Activated CD8-positive, alpha-beta T cell treated with anti-CD3 and anti-CD28 coated beads for 36 hours (primary cell): ENCODE measurements around the gene FAM120A. TPM values are rescaled to one million over a fixed set of nuclear protein-coding genes. Genes with fewer than 3 reads are reported as not detected.

Experiments used
- ATAC-seq: fragments of 200-7000 bp; cut with Tn5 transposase; one replicate; pipeline ENCODE4 v1.10.0; 2021; ENCODE audit warnings: mild to moderate bottlenecking, moderate library complexity
- CTCF ChIA-PET: fragments of 350-600 bp; sonication (Branson Sonifier 250); formaldehyde crosslinking; loops from one replicate; lab custom pipeline; 2021; ENCODE audit warnings: antibody characterized with exemption; lab: Charles Lee
- POLR2A ChIA-PET: fragments of 350-600 bp; sonication (Branson Sonifier 250); formaldehyde crosslinking; loops from one replicate; lab custom pipeline; 2021; ENCODE audit warnings: antibody characterized with exemption; lab: Charles Lee
- DNase-seq: peaks from one replicate; pipeline ENCODE4 v3.0.0-alpha.2; 2020
- H3K27ac Mint-ChIP-seq: one replicate; pipeline ENCODE4 v1.8.0; 2021; ENCODE audit warnings: mild to moderate bottlenecking, mixed read lengths
- H3K27me3 Mint-ChIP-seq: one replicate; pipeline ENCODE4 v1.8.0; 2021; ENCODE audit warnings: mixed read lengths
- H3K36me3 Mint-ChIP-seq: one replicate; pipeline ENCODE4 v1.8.0; 2021; ENCODE audit warnings: low read depth, mixed read lengths
- H3K4me1 Mint-ChIP-seq: one replicate; pipeline ENCODE4 v1.8.0; 2021; ENCODE audit warnings: low read depth, mixed read lengths
- H3K4me3 Mint-ChIP-seq: one replicate; pipeline ENCODE4 v1.8.0; 2021; ENCODE audit warnings: mild to moderate bottlenecking, moderate library complexity, mixed read lengths
- H3K9me3 Mint-ChIP-seq: one replicate; pipeline ENCODE4 v1.8.0; 2021; ENCODE audit warnings: mixed read lengths
- CTCF ChIP-seq: fragments of 200-600 bp; IDR thresholded peaks from one replicate; pipeline ENCODE4 v1.8.0; 2022; ENCODE audit warnings: antibody characterized with exemption, mild to moderate bottlenecking
- intact Hi-C: fragments of 100-400 bp; cut with micrococcal nuclease; formaldehyde crosslinking; loops from one replicate; pipeline ENCODE4 v1.10.0; 2022
- total RNA-seq, 2 experiments: library from RNA; stranded (reverse); gene quantifications; one replicate each; pipeline ENCODE4 v1.2.3, GENCODE V29; 2021

Gene FAM120A
- total RNA-seq, 2 experiments from 2014 or later, result 121 to 125 TPM

- ATAC-seq (no peak), DNase-seq (no peak)
- no peak for TF ChIP-seq CTCF
- ChIA-PET CTCF (interaction anchor here (3.6 kb wide), 1 partner anchor 17 kb away, joined by 23 read pairs; no protein-coding TSS in a partner anchor), POLR2A (no interaction called here)
- peaks cover 12% of the 10 kb centered on the region for H3K9me3 Mint-ChIP-seq
- intact Hi-C loops, result no loop called here
- H3K27me3 Mint-ChIP-seq, result no peaks in the 10 kb centered on the region
- H3K27ac Mint-ChIP-seq, result no peak overlapping the region
- H3K4me1 Mint-ChIP-seq, result peaks cover 38% of the 10 kb centered on the region
- H3K4me3 Mint-ChIP-seq, result no peak overlapping the region
- H3K36me3 Mint-ChIP-seq, result peaks cover 12% of the 10 kb centered on the region
These were observed 131.1 kb downstream of the FAM120A start for GRCh38 chr9:93582550-93582949.

- no peak for TF ChIP-seq CTCF
- H3K4me3 Mint-ChIP-seq, result no peak overlapping the region
- DNase-seq, result no peak
- ChIA-PET POLR2A (no interaction called here), CTCF (no interaction called here)
- peaks cover 12% of the 10 kb centered on the region for H3K9me3 Mint-ChIP-seq
- H3K27me3 Mint-ChIP-seq, result no peaks in the 10 kb centered on the region
- H3K27ac Mint-ChIP-seq, result no peak overlapping the region
- H3K4me1 Mint-ChIP-seq, result peaks cover 38% of the 10 kb centered on the region
- H3K36me3 Mint-ChIP-seq, result peaks cover 12% of the 10 kb centered on the region
- ATAC-seq, result no peak
- intact Hi-C loops, result no loop called here
These were observed 133.8 kb downstream of the FAM120A start for GRCh38 chr9:93585259-93585658.

GRCh38 chr9:93585695-93586094 is 134.2 kb downstream of the FAM120A start:
- H3K27ac Mint-ChIP-seq, result no peak overlapping the region
- DNase-seq, result no peak
- no peak for ATAC-seq
- intact Hi-C loops, result no loop called here
- ChIA-PET CTCF (no interaction called here), POLR2A (no interaction called here)
- H3K9me3 Mint-ChIP-seq, result peaks cover 12% of the 10 kb centered on the region
- H3K4me1 Mint-ChIP-seq, result peaks cover 37% of the 10 kb centered on the region
- no peak for TF ChIP-seq CTCF
- H3K4me3 Mint-ChIP-seq, result no peak overlapping the region
- peaks cover 12% of the 10 kb centered on the region for H3K36me3 Mint-ChIP-seq
- no peaks in the 10 kb centered on the region for H3K27me3 Mint-ChIP-seq

- ChIA-PET POLR2A (no interaction called here), CTCF (no interaction called here)
- no peak for DNase-seq
- Mint-ChIP-seq H3K4me1 (peaks cover 38% of the 10 kb centered on the region), H3K9me3 (peaks cover 12% of the 10 kb centered on the region), H3K4me3 (no peak overlapping the region), H3K27me3 (no peaks in the 10 kb centered on the region), H3K36me3 (peaks cover 12% of the 10 kb centered on the region), H3K27ac (no peak overlapping the region)
- TF ChIP-seq CTCF, result no peak
- intact Hi-C loops, result no loop called here
- no peak for ATAC-seq
These were observed 135.0 kb downstream of the FAM120A start for GRCh38 chr9:93586290-93587057.

- H3K36me3 Mint-ChIP-seq, result peaks cover 12% of the 10 kb centered on the region
- DNase-seq, result no peak
These were observed 135.8 kb downstream of the FAM120A start for GRCh38 chr9:93587284-93587650.

More at GRCh38 chr9:93587284-93587650, 135.8 kb downstream of the FAM120A start:
- H3K4me1 Mint-ChIP-seq, result peaks cover 40% of the 10 kb centered on the region
- ATAC-seq, result no peak
- ChIA-PET POLR2A (interaction anchor here (1.1 to 1.2 kb wide), 2 partner anchors 9 to 21 kb away, joined by 3 to 5 read pairs; no protein-coding TSS in a partner anchor), CTCF (no interaction called here)
- H3K4me3 Mint-ChIP-seq, result no peak overlapping the region
- TF ChIP-seq CTCF, result no peak
- no peaks in the 10 kb centered on the region for H3K27me3 Mint-ChIP-seq
- intact Hi-C loops, result no loop called here
- peaks cover 12% of the 10 kb centered on the region for H3K9me3 Mint-ChIP-seq
- H3K27ac Mint-ChIP-seq, result no peak overlapping the region
